Natural killer cell (primary cell): ENCODE results near the gene PACRG. TPM values are rescaled to one million over a fixed set of nuclear protein-coding genes. Genes with fewer than 3 reads are reported as not detected.

ENCODE experiments used
- ATAC-seq, 3 donors: fragments of 150-1000 bp in 2 of 3; fragments of 200-7000 bp in 1 of 3; cut with Tn5 transposase; 1 replicate in 1 of 3; 2 replicates in 2 of 3; pipeline ENCODE4 v1.10.0; 2021; ENCODE audit warnings: mild to moderate bottlenecking in 2 of 3, moderate library complexity in 2 of 3
- DNase-seq, 2 donors: peaks; one replicate each; pipeline versions ENCODE4 v3.0.0 to v3.0.0-alpha.2; 2013 to 2021; ENCODE audit warnings: mixed read lengths in 1 of 2
- H3K27ac ChIP-seq: one replicate; pipeline ENCODE4 v1.5.1; 2013; ENCODE audit warnings: mild to moderate bottlenecking, low read length
- H3K27me3 ChIP-seq: one replicate; pipeline ENCODE4 v1.6.1; 2013; ENCODE audit warnings: low read length; ENCODE audit not compliant: control insufficient read depth, insufficient read depth
- H3K36me3 ChIP-seq: one replicate; pipeline ENCODE4 v1.6.1; 2013; ENCODE audit warnings: low read length; ENCODE audit not compliant: control insufficient read depth, insufficient read depth
- H3K4me1 ChIP-seq: one replicate; pipeline ENCODE4 v1.6.1; 2013; ENCODE audit warnings: low read length; ENCODE audit not compliant: control insufficient read depth, insufficient read depth
- H3K4me3 ChIP-seq: one replicate; pipeline ENCODE4 v1.5.1; 2013; ENCODE audit warnings: low read length
- H3K9me3 ChIP-seq: one replicate; pipeline ENCODE4 v1.6.1; 2013; ENCODE audit warnings: low read length; ENCODE audit not compliant: control insufficient read depth, insufficient read depth
- H3K27ac Mint-ChIP-seq, 2 donors: one replicate each; pipeline ENCODE4 v1.8.0; 2022; ENCODE audit warnings: mild to moderate bottlenecking in 2 of 2, mixed read lengths in 2 of 2, moderate library complexity in 1 of 2
- H3K27me3 Mint-ChIP-seq, 2 donors: one replicate each; pipeline ENCODE4 v1.8.0; 2022; ENCODE audit warnings: low read depth in 2 of 2, mixed read lengths in 2 of 2
- H3K36me3 Mint-ChIP-seq: one replicate; pipeline ENCODE4 v1.8.0; 2022; ENCODE audit warnings: mixed read lengths
- H3K4me1 Mint-ChIP-seq, 2 donors: one replicate each; pipeline ENCODE4 v1.8.0; 2022; ENCODE audit warnings: mixed read lengths in 2 of 2
- H3K4me3 Mint-ChIP-seq: one replicate; pipeline ENCODE4 v1.8.0; 2022; ENCODE audit warnings: mild to moderate bottlenecking, moderate library complexity, mixed read lengths
- H3K9me3 Mint-ChIP-seq, 2 donors: one replicate each; pipeline ENCODE4 v1.8.0; 2022; ENCODE audit warnings: mixed read lengths in 2 of 2
- CTCF ChIP-seq: fragments of 200-600 bp; IDR thresholded peaks from one replicate; pipeline ENCODE4 v1.8.0; 2022; ENCODE audit warnings: antibody characterized with exemption
- WGBS: methylation state at CpG from one replicate; pipeline ENCODE4 v1.1.7; 2013; ENCODE audit warnings: missing lambda C conversion rate; ENCODE audit not compliant: insufficient coverage; 5-methylcytosine and 5-hydroxymethylcytosine counted together
- intact Hi-C: fragments of 100-400 bp; cut with micrococcal nuclease; formaldehyde crosslinking; loops from one replicate; pipeline ENCODE4 v1.14.2; 2022
- total RNA-seq, 4 donors: library from RNA; stranded (reverse); fragments of 120-200 nt in 1 of 4; gene quantifications; one replicate each; pipeline versions ENCODE4 v1.2.3 to v1.2.4, GENCODE V29; 2013 to 2022

The PACRG gene
- total RNA-seq, 3 donors from 2014 or later (not counting 1 experiment from before 2014, with no cell fraction given) = 0.52 TPM; not detected in 2

- Histone ChIP-seq H3K9me3 (peaks cover 4% of the 10 kb centered on the region), H3K4me3 (no peak overlapping the region), H3K27ac (no peak overlapping the region), H3K36me3 (no peaks in the 10 kb centered on the region), H3K4me1 (no peaks in the 10 kb centered on the region), H3K27me3 (no peaks in the 10 kb centered on the region)
- Mint-ChIP-seq H3K36me3 (no peaks in the 10 kb centered on the region), H3K9me3 (peaks cover 11 to 27% of the 10 kb centered on the region in 2 donors), H3K27ac (no peak overlapping the region), H3K4me1 (no peaks in the 10 kb centered on the region), H3K4me3 (no peak overlapping the region), H3K27me3 (no peaks in the 10 kb centered on the region)
- ATAC-seq (no peak), DNase-seq (no peak)
- TF ChIP-seq CTCF = no peak
- intact Hi-C loops = no loop called here
- WGBS = no CpG with 5 or more reads among the region's 1 CpG
Observed at GRCh38 chr6:162934844-162935243, 207.1 kb downstream of the PACRG start.

- Histone ChIP-seq H3K4me1 (no peaks in the 10 kb centered on the region), H3K36me3 (no peaks in the 10 kb centered on the region), H3K27me3 (no peaks in the 10 kb centered on the region), H3K27ac (no peak overlapping the region), H3K9me3 (peaks cover 21% of the 10 kb centered on the region), H3K4me3 (no peak overlapping the region)
- no peak for ATAC-seq
- Mint-ChIP-seq H3K9me3 (peaks cover 12 to 28% of the 10 kb centered on the region in 2 donors), H3K27ac (no peak overlapping the region), H3K27me3 (no peaks in the 10 kb centered on the region), H3K36me3 (no peaks in the 10 kb centered on the region), H3K4me3 (no peak overlapping the region), H3K4me1 (no peaks in the 10 kb centered on the region)
- DNase-seq = no peak
- 85% methylated on average over 5 of the region's 5 CpGs for WGBS
- TF ChIP-seq CTCF = no peak
- intact Hi-C loops = no loop called here
Observed at GRCh38 chr6:162940426-162940825, 212.7 kb downstream of the PACRG start.

GRCh38 chr6:162941128-162941527 is 213.4 kb downstream of the PACRG start:
- intact Hi-C loops = no loop called here
- H3K36me3 Mint-ChIP-seq = no peaks in the 10 kb centered on the region
- H3K4me3 Mint-ChIP-seq = no peak overlapping the region
- H3K36me3 ChIP-seq = no peaks in the 10 kb centered on the region
- no peaks in the 10 kb centered on the region for H3K4me1 ChIP-seq
- no peaks in the 10 kb centered on the region for H3K27me3 Mint-ChIP-seq
- H3K9me3 ChIP-seq = peaks cover 18% of the 10 kb centered on the region
- H3K4me3 ChIP-seq = no peak overlapping the region
- H3K27me3 ChIP-seq = no peaks in the 10 kb centered on the region
- no peak for TF ChIP-seq CTCF
- H3K9me3 Mint-ChIP-seq = peaks cover 13 to 30% of the 10 kb centered on the region in 2 donors
- WGBS = 70% methylated on average over 7 of the region's 8 CpGs
- ATAC-seq (no peak), DNase-seq (no peak)
- H3K27ac Mint-ChIP-seq = no peak overlapping the region
- H3K4me1 Mint-ChIP-seq = no peaks in the 10 kb centered on the region
- H3K27ac ChIP-seq = no peak overlapping the region

GRCh38 chr6:162942866-162943265 is 215.1 kb downstream of the PACRG start:
- no peak overlapping the region for H3K4me3 Mint-ChIP-seq
- H3K27me3 Mint-ChIP-seq = no peaks in the 10 kb centered on the region
- 100% methylated on average over 2 of the region's 2 CpGs for WGBS
- intact Hi-C loops = no loop called here
- no peaks in the 10 kb centered on the region for H3K36me3 Mint-ChIP-seq
- no peaks in the 10 kb centered on the region for H3K4me1 Mint-ChIP-seq
- H3K9me3 ChIP-seq = peaks cover 17% of the 10 kb centered on the region
- H3K4me3 ChIP-seq = no peak overlapping the region
- no peaks in the 10 kb centered on the region for H3K36me3 ChIP-seq
- no peak overlapping the region for H3K27ac ChIP-seq
- no peak for DNase-seq
- TF ChIP-seq CTCF = no peak
- no peaks in the 10 kb centered on the region for H3K4me1 ChIP-seq
- ATAC-seq = no peak
- no peaks in the 10 kb centered on the region for H3K27me3 ChIP-seq
- H3K9me3 Mint-ChIP-seq = peaks cover 15 to 32% of the 10 kb centered on the region in 2 donors
- no peak overlapping the region for H3K27ac Mint-ChIP-seq
